H7 (cell line): Measurements from ENCODE around the gene PDIA3. TPM values are rescaled to one million over a fixed set of nuclear protein-coding genes. Genes with fewer than 3 reads are reported as not detected.
A peak's percentile ranks its signal among the peaks of the same experiment; 100 is the strongest.

ENCODE experiments used
- DNase-seq: peaks from one replicate; pipeline ENCODE4 v3.0.0; 2012
- H3K27me3 ChIP-seq: 2 replicates; pipeline ENCODE4 v1.6.0; 2011; ENCODE audit warnings: mild to moderate bottlenecking, low read length; ENCODE audit not compliant: control insufficient read depth, insufficient read depth
- H3K36me3 ChIP-seq: replicated peaks from 2 replicates; pipeline ENCODE4 v1.5.1; 2011; ENCODE audit warnings: low read length; ENCODE audit not compliant: control insufficient read depth, insufficient read depth
- H3K4me3 ChIP-seq: 2 replicates; pipeline ENCODE4 v1.5.1; 2011; ENCODE audit warnings: low read depth, mild to moderate bottlenecking, control low read depth, low read length, moderate library complexity; ENCODE audit not compliant: insufficient read depth
- total RNA-seq: library from RNA; depleted of rRNA; stranded (reverse); fragments of >200 nt; shearing (Covaris generic); gene quantifications from 2 replicates; pipeline ENCODE4 v1.2.3, GENCODE V29; 2014

PDIA3 gene
- total RNA-seq, 1 experiment from 2014 or later: 197 TPM

DNA sequence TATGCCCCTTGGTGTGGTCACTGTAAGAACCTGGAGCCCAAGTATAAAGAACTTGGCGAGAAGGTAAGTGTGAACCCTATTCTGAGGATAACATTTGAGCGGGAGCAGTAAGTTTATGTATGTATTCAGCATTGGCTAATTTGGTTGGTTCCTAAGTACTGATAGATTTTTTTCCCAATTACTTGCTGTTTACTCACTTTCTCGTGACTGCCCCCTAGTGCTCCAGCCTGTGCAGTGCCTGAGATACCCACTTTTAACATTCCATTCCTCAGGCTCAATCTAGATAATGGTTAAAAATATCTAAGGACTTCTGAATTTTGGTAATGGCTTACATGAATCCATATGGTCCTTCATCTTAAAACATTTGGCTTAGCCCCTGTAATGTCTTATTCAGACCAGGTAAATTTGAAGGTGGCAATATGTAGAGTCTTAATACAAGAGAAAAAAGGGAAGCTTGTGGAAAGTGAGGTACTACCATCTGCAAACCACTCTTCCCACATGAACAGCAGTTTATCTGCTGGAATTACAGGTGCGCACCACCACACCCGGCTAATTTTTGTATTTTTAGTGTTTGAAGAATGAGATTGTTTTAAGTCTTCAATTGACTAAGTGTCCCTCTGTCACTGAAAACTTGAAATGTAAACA lies 23.5 kb downstream of the PDIA3 start:
- H3K36me3 ChIP-seq: peaks cover 44% of the 10 kb centered on the region

DNA sequence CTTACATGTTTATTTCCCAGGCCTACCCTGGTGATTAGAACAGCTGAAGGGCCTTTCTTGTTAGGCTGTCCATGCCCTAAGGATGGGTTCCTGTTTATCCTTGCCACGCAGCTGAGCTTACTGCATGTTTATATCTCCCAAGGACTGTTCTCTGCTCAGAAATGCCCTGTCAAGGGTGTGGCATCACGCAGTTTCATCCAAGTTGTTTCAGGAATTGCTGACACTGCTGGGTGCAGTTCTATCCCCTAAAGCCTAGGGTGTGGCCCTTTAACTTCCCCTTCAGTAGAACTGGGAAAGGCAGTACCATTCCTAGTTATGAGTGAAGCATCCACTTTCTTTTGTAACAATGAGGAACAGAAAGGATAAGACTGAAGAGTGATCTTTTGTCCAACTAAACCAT lies 25.6 kb downstream of the PDIA3 start:
- DNase-seq: no peak
- H3K4me3 ChIP-seq: no peak overlapping the region
- H3K36me3 ChIP-seq: peaks cover 30% of the 10 kb centered on the region
- no peaks in the 10 kb centered on the region; the same call in 1 of the 2 replicates for H3K27me3 ChIP-seq

More for the DNA sequence above, 23.5 kb downstream of the PDIA3 start:
- Histone ChIP-seq H3K27me3 (no peaks in the 10 kb centered on the region), H3K4me3 (no peak overlapping the region)
- DNase-seq: peak; percentile 73

DNA sequence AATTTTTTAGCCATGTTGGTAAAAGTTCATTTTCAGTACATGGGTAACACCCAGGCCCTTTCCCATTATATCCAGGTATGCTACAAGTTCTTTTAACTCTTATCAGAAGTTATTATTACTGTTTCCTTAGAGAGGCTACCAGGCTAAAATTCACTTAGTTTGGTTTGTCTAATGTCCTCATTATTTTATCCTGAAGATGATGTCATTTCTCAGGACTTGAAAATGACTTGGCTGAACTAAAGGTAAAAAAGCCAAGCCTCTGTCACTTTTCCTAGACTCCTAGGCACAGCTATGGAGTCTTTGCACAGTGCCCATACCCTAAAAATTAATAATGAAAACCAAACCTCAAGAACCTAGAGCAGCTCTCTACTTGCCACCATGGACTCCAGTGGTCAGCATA lies 26.4 kb downstream of the PDIA3 start:
- Histone ChIP-seq H3K36me3 (peaks cover 30% of the 10 kb centered on the region), H3K4me3 (no peak overlapping the region), H3K27me3 (no peaks in the 10 kb centered on the region; the same call in 1 of the 2 replicates)
- DNase-seq: no peak

DNA sequence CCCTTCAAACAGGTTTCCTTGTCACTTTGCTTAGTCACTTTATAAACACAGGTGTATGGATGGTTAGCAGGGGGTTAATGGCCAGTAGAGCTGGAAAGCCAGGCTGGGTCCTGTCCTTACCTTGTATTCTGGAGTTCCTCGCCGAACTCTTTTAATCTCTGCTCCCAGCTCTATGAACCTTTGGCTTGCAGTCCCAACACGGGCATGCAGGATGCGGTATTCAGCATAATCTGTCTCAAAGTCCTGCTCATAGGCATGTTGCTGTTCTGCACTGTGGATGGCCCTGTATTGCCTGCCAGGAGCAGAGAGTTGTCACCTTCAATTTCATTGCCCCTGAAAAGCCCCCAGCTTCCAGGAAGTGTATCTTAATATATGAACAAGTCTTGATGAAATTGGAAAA lies 27.8 kb downstream of the PDIA3 start:
- DNase-seq: no peak
- H3K36me3 ChIP-seq: peaks cover 28% of the 10 kb centered on the region
- no peaks in the 10 kb centered on the region; the same call in 1 of the 2 replicates for H3K27me3 ChIP-seq
- no peak overlapping the region for H3K4me3 ChIP-seq

DNA sequence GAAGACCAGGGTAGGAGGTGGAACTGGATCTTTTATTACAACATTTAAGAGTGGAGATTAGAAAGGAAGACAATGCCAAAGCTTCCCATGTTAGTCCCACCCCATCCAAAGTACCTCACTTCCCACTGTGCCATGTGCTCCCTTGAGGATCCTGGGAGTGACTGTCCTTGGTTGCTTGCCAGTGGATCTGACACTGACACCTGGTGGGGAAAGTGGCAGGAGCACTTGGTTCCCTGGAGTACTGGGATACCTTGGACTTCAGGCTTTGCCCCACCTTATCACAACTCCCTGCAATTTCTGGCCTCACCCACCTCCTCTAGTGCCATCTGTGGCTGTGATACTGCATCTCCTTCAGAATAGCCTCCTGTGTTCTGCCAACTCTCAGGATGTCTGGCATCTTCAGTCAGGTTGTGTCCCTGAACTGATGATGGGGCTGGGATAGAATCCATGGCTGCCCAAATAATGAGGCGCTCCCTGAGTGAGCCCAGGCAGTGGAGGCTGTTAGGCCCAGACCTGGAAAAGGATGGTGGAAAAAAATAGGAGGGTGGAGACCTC lies 29.2 kb downstream of the PDIA3 start:
- Histone ChIP-seq H3K27me3 (no peaks in the 10 kb centered on the region; the same call in 1 of the 2 replicates), H3K36me3 (peaks cover 19% of the 10 kb centered on the region), H3K4me3 (peak overlapping the region; percentile 77)
- DNase-seq: peak; percentile 65

DNA sequence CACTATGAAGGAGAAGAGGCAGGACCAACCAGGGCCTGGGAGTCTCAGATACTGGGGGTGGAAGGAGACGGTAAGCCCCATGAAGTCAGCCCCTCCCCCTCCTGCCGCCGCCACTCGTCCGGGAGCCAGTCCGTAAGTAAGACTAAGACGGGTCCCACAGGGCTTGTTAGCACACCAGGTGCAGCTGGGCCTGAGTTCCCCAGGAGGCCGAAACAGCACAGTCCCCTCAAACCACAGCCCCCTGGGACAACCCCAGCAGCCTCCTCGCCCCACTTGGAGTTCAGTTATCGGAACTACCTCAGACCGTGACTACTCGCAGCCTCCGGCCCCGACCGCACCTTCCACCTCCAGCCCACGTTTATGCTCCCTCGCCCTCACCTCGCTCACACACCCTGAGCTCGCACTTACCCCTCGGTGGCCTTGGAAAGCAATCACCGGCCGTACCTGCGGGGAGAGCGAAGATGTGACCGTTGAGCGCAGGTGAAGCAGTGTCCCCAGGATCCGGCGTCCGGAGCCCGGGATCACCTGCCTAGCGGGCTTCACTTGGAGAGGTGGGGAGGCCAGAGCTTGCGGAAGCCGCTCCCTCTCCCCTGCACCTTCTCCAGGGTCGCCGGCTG lies 30.0 kb downstream of the PDIA3 start:
- peak; percentile 76 for DNase-seq
- Histone ChIP-seq H3K27me3 (no peaks in the 10 kb centered on the region; the same call in 1 of the 2 replicates), H3K4me3 (peak overlapping the region; percentile 77), H3K36me3 (peaks cover 13% of the 10 kb centered on the region)

DNA sequence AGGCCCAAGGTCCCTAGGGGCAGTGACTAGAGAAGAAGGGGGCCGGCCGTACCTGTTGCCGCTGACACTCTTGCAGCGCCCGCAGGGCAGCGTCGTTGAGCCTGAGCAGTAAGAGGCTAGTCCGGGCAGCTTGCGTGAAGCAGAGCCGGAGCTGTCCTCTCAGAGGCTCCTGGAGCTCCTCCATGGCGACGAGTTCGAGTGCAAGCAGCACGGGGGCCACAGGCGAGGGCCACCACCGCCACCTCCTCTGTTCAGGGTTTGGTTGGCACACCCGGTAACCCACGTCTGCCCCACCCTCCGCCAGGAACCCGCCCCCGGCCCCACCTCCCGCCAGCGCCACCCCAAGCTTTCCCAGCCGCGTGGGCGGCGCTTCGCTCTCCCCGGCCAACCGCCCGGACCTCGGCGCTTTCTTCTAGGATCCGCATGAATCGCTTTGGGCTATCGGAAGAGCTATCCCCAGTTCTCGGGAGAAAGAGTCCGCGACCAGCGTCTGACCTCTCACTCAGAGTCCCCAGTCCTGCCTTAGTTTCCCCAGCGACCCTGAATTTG lies 30.6 kb downstream of the PDIA3 start, which contains the start of gene ELL3:
TSS of gene ELL3 (minus strand) at position 249 of the 549 bp plus-strand sequence. CDS start at position 184, 65 bp downstream.
- DNase-seq: peak; percentile 88
- H3K36me3 ChIP-seq: peaks cover 7% of the 10 kb centered on the region
- peak within 1 kb of the TSS; percentile 77 for H3K4me3 ChIP-seq
- no peaks in the 10 kb centered on the region; the same call in 1 of the 2 replicates for H3K27me3 ChIP-seq

DNA sequence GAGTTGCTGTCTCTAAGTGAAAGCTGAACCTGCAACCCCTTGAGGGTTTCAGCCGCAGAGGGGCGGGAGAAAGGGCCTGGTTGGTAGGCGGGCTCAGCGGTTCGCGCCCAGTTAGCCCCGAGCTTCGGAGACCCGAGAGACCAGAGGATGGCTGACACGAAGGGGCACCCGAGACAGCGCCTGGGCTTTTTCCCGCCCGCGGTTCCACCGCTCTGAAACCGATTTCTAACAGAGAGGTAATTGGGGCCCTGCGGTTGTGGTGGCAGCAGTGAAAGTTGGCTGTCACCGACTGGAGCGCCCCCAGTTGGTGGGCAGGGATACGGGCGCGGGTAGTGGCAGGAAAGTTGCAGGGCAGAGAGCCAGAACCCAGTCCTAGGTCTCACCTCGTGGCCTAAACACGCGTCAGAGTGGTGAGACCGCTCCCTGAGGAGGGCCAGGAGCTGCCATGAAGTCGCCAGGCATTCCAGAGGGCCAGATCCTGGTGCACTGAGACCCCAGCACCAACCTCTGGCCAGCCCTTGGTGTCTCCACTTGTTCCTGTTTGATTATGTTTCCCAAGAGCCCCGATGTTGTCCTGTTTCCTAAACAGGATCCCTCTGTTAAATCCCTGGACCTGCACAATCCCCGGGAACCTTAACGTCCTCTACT lies 31.2 kb downstream of the PDIA3 start:
- peak; percentile 83 for DNase-seq
- Histone ChIP-seq H3K4me3 (peak overlapping the region; percentile 77), H3K27me3 (no peaks in the 10 kb centered on the region; the same call in 1 of the 2 replicates), H3K36me3 (peaks cover 3% of the 10 kb centered on the region)

DNA sequence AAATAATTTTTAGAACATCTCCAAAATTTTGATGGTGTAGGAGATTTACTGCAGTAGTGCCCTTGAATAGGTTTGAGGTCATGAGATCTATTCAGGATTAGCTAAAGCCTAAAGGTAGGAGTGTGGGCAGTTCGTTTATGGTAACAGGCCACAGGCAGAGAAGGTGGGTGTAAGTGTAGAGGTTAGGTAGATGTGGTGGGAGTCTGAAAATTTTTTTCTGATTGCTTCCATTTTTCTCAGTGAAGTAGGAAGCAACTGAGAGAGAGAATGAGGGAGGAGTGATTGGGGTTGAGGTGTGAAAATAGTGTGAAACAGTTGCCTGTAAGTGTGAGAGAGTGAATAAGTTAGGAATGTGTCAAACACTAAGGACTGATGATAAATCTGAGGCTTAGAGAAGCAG lies 32.8 kb downstream of the PDIA3 start:
- no peak for DNase-seq
- H3K4me3 ChIP-seq: no peak overlapping the region
- H3K27me3 ChIP-seq: no peaks in the 10 kb centered on the region; the same call in 1 of the 2 replicates
- H3K36me3 ChIP-seq: no peaks in the 10 kb centered on the region; the same call in 1 of the 2 replicates

DNA sequence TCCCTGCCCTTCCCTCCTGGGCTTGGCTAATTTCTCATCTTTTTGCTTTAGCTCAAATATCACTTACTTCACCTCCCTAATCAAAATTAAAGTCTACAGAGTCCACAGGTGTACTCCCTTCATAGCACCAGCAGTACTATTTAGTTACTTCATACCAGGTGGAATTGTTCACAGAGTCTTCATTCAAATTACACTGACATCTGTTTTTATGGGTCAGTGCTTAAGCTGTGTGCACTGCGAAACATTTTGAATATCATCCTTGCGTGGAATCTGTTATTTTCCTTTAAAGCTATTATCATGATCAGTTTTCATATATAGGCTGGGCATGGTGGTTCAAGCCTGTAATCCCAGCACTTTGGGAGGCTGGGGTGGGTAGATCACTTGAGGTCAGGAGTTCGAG lies 43.2 kb downstream of the PDIA3 start:
- Histone ChIP-seq H3K36me3 (peaks cover 11% of the 10 kb centered on the region), H3K4me3 (no peak overlapping the region), H3K27me3 (no peaks in the 10 kb centered on the region)
- DNase-seq: no peak

DNA sequence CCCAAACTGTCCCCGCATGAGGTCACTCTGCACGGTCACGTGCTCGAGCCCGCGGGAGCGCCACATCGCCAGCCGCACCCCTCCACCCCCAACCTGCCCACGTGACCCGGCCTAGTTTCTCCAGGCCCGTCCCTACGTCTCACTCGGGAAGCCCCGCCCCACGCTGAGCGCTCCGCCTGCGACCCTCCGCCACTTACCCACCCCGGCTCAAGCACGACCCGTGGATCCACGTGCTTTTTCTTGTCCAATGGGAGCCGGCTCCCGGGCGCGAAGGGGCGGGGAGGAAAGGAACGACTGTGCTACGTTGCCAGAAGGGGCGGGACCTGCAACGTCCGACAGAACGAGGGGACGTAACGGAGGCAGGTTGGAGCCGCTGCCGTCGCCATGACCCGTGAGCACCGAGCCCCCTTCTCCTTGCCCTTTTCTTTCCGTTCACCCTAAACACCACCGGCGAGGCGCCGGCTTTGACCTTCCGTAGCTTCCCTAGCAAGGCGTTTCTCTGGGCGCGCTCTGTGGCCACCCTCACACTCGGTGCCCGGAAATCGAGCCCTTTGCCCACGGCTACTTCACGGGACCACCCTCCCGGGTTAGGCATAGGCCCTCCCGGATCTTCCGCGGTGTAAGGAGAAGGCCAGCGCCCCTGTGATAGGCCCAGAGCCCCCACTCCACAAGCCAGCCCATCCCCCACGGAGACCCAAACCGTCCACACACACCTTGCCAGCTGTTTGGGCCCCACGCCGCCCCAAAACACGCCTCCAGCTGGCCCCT lies 45.9 kb downstream of the PDIA3 start, which contains the start of gene SERF2:
TSS of gene SERF2 (plus strand) at position 328 of the 768 bp plus-strand sequence. CDS start at position 385, 57 bp downstream.
- peak; percentile 100 for DNase-seq
- H3K36me3 ChIP-seq: peaks cover 22% of the 10 kb centered on the region
- H3K27me3 ChIP-seq: no peaks in the 10 kb centered on the region
- H3K4me3 ChIP-seq: peak within 1 kb of the TSS; percentile 99

DNA sequence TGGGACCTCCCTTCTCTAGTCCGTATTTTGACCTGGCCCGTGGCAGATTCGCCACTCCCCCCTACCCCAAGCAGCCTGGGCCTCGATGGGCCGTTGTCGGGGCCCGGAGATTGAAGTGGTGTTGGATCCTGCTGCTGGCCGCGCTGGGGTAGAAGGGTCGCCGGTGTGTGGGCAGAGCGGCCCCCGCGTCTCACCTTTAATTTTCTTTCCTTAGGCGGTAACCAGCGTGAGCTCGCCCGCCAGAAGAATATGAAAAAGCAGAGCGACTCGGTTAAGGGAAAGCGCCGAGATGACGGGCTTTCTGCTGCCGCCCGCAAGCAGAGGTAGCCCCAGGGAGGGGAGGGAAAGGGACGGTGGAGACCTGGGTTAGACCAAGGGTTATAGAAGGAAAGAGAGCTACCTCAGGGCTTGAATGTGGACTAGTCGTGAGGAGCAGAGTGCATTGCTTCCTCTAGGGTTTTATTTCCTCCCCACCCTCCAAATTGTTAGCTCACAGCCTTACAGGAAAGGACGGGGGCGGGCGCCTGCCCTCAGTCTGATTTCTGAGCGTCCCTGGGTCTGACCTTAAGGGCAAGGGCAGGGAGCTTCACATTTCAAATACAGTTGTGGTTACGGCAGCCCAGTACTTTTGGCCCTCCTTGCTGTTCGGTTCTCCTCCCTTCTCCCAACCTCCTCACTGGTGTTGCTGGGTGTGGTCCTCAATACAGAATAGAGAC lies 46.7 kb downstream of the PDIA3 start:
- Histone ChIP-seq H3K4me3 (peak overlapping the region; percentile 99), H3K27me3 (no peaks in the 10 kb centered on the region), H3K36me3 (peaks cover 22% of the 10 kb centered on the region)
- DNase-seq: peak; percentile 61

DNA sequence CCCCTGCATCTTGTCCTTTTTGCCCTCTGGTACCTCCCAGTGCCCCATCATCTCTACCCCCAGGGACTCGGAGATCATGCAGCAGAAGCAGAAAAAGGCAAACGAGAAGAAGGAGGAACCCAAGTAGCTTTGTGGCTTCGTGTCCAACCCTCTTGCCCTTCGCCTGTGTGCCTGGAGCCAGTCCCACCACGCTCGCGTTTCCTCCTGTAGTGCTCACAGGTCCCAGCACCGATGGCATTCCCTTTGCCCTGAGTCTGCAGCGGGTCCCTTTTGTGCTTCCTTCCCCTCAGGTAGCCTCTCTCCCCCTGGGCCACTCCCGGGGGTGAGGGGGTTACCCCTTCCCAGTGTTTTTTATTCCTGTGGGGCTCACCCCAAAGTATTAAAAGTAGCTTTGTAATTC lies 47.4 kb downstream of the PDIA3 start:
- Histone ChIP-seq H3K36me3 (peaks cover 22% of the 10 kb centered on the region), H3K27me3 (no peaks in the 10 kb centered on the region), H3K4me3 (no peak overlapping the region)
- DNase-seq: no peak
